DOHH2 (cell line): ENCODE results near the gene METTL15.
"Not testable (repeated sequence)": the region's sequence is repeated elsewhere in the genome, so short reads cannot be mapped to it uniquely, and the experiment has no call there.

Experiments
- H3F3A ChIP-seq: fragments of 200-600 bp; sonication (generic), shearing (Covaris generic); 2 replicates; pipeline ENCODE4 v1.6.0; 2016; ENCODE audit warnings: antibody characterized with exemption, mild to moderate bottlenecking; ENCODE audit not compliant: control insufficient read depth, insufficient read depth
- H3K27ac ChIP-seq: fragments of 200-600 bp; sonication (generic); 2 replicates; pipeline ENCODE4 v1.5.1; 2014; ENCODE audit warnings: low read depth, mild to moderate bottlenecking, low read length, moderate library complexity
- H3K27me3 ChIP-seq: fragments of 200-600 bp; sonication (generic); 2 replicates; pipeline ENCODE4 v1.6.1; 2014; ENCODE audit warnings: mild to moderate bottlenecking, low read length, mixed read lengths; ENCODE audit not compliant: control insufficient read depth
- H3K36me3 ChIP-seq: fragments of 200-600 bp; sonication (generic); 2 replicates; pipeline ENCODE4 v1.6.1; 2014; ENCODE audit warnings: mild to moderate bottlenecking, low read length, moderate library complexity, mixed read lengths; ENCODE audit not compliant: control insufficient read depth
- H3K4me1 ChIP-seq: fragments of 200-600 bp; sonication (generic); 2 replicates; pipeline ENCODE4 v1.6.1; 2014; ENCODE audit warnings: mild to moderate bottlenecking, low read length, mixed read lengths; ENCODE audit not compliant: control insufficient read depth
- H3K4me2 ChIP-seq: fragments of 200-600 bp; sonication (generic); 2 replicates; pipeline ENCODE4 v1.6.0; 2014; ENCODE audit warnings: mild to moderate bottlenecking, low read length, moderate library complexity
- H3K4me3 ChIP-seq: fragments of 200-600 bp; sonication (generic); 2 replicates; pipeline ENCODE4 v1.5.1; 2014; ENCODE audit warnings: mild to moderate bottlenecking, low read length, mixed read lengths
- H3K79me2 ChIP-seq: fragments of 200-600 bp; sonication (generic); 2 replicates; pipeline ENCODE4 v1.6.1; 2014; ENCODE audit warnings: mild to moderate bottlenecking, low read length, mixed read lengths; ENCODE audit not compliant: control insufficient read depth
- H3K9me2 ChIP-seq: fragments of 200-600 bp; sonication (generic); replicated peaks from 2 replicates; pipeline ENCODE4 v1.6.1; 2014; ENCODE audit warnings: mild to moderate bottlenecking, low read length, mixed read lengths; ENCODE audit not compliant: control insufficient read depth
- H3K9me3 ChIP-seq: fragments of 200-600 bp; sonication (generic); 2 replicates; pipeline ENCODE4 v1.6.1; 2014; ENCODE audit warnings: antibody characterized with exemption, low read length, mixed read lengths; ENCODE audit not compliant: control insufficient read depth, insufficient read depth
- H4K20me1 ChIP-seq: fragments of 200-600 bp; sonication (generic); 2 replicates; pipeline ENCODE4 v1.6.0; 2014; ENCODE audit warnings: low read depth, mild to moderate bottlenecking, antibody characterized with exemption, low read length, moderate library complexity; ENCODE audit not compliant: control insufficient read depth, insufficient read depth
- CTCF ChIP-seq: fragments of 200-600 bp; sonication (generic); IDR thresholded peaks from one replicate; pipeline ENCODE4 v1.5.1; 2014; ENCODE audit warnings: antibody characterized with exemption, mild to moderate bottlenecking, low read depth, low read length; ENCODE audit not compliant: poor library complexity, severe bottlenecking
- EZH2phosphoT487 ChIP-seq: fragments of 200-600 bp; sonication (generic); IDR thresholded peaks from 2 replicates; pipeline ENCODE4 v1.6.1; 2017; ENCODE audit warnings: borderline replicate concordance, mild to moderate bottlenecking, antibody characterized with exemption, low read length, moderate library complexity, mixed read lengths

METTL15 gene

GRCh38 chr11:28170759-28171158, 62.6 kb downstream of the METTL15 start:
- no peaks in the 10 kb centered on the region for H3F3A ChIP-seq
- H3K27ac ChIP-seq = no peak overlapping the region
- H3K4me1 ChIP-seq = no peaks in the 10 kb centered on the region
- H3K4me3 ChIP-seq = no peak overlapping the region
- no peaks in the 10 kb centered on the region for H3K36me3 ChIP-seq
- H3K4me2 ChIP-seq = no peak overlapping the region
- no peaks in the 10 kb centered on the region for H3K9me2 ChIP-seq
- H3K9me3 ChIP-seq = no peaks in the 10 kb centered on the region
- TF ChIP-seq EZH2phosphoT487 = no peak
- no peak for TF ChIP-seq CTCF
- H3K79me2 ChIP-seq = no peaks in the 10 kb centered on the region
- no peaks in the 10 kb centered on the region for H3K27me3 ChIP-seq
- H4K20me1 ChIP-seq = no peaks in the 10 kb centered on the region

- Histone ChIP-seq H3K4me3 (no peak overlapping the region), H3F3A (no peaks in the 10 kb centered on the region), H3K9me2 (no peaks in the 10 kb centered on the region), H3K9me3 (no peaks in the 10 kb centered on the region), H3K79me2 (no peaks in the 10 kb centered on the region), H4K20me1 (no peaks in the 10 kb centered on the region), H3K4me2 (no peak overlapping the region), H3K4me1 (no peaks in the 10 kb centered on the region), H3K27ac (no peak overlapping the region), H3K27me3 (no peaks in the 10 kb centered on the region), H3K36me3 (no peaks in the 10 kb centered on the region)
- TF ChIP-seq EZH2phosphoT487 (no peak), CTCF (no peak)
These were observed 68.2 kb downstream of the METTL15 start for GRCh38 chr11:28176351-28176750.

- Histone ChIP-seq H3K79me2 (no peaks in the 10 kb centered on the region), H3K27me3 (no peaks in the 10 kb centered on the region), H3K4me3 (no peak overlapping the region), H3K4me1 (no peaks in the 10 kb centered on the region), H3K9me3 (no peaks in the 10 kb centered on the region), H3F3A (no peaks in the 10 kb centered on the region), H3K4me2 (no peak overlapping the region), H3K36me3 (no peaks in the 10 kb centered on the region), H3K9me2 (no peaks in the 10 kb centered on the region), H4K20me1 (no peaks in the 10 kb centered on the region), H3K27ac (no peak overlapping the region)
- TF ChIP-seq CTCF = no peak
These were observed 87.3 kb downstream of the METTL15 start for GRCh38 chr11:28195449-28195848.

GRCh38 chr11:28209906-28210305, 101.7 kb downstream of the METTL15 start:
- H3K9me3 ChIP-seq = no peaks in the 10 kb centered on the region
- no peak overlapping the region for H3K27ac ChIP-seq

GRCh38 chr11:28222063-28222462, 113.9 kb downstream of the METTL15 start:
- not testable (repeated sequence) for H3K79me2 ChIP-seq, H3K36me3 ChIP-seq, H3K4me3 ChIP-seq, H3F3A ChIP-seq, H3K9me2 ChIP-seq, H3K4me1 ChIP-seq, H3K27me3 ChIP-seq, H3K9me3 ChIP-seq, H3K27ac ChIP-seq, H3K4me2 ChIP-seq, H4K20me1 ChIP-seq

More at GRCh38 chr11:28209906-28210305, 101.7 kb downstream of the METTL15 start:
- Histone ChIP-seq H3K4me2 (no peak overlapping the region), H3K4me1 (no peaks in the 10 kb centered on the region), H3K36me3 (no peaks in the 10 kb centered on the region; the same call in 1 of the 2 replicates), H4K20me1 (no peaks in the 10 kb centered on the region), H3K4me3 (no peak overlapping the region), H3K9me2 (no peaks in the 10 kb centered on the region), H3F3A (no peaks in the 10 kb centered on the region), H3K79me2 (no peaks in the 10 kb centered on the region), H3K27me3 (no peaks in the 10 kb centered on the region)
- TF ChIP-seq CTCF = no peak
- no peak for TF ChIP-seq EZH2phosphoT487
